GM23338 (cell line): Measurements from ENCODE around the gene JPH3. TPM values are rescaled to one million over a fixed set of nuclear protein-coding genes. Genes with fewer than 3 reads are reported as not detected.
A peak's percentile ranks its signal among the peaks of the same experiment; 100 is the strongest.

Experiments used
- ATAC-seq: fragments of 200-7000 bp; cut with Tn5 transposase; 3 replicates; pipeline ENCODE4 v1.9.1; 2020
- DNase-seq: peaks from one replicate; pipeline ENCODE4 v3.0.0-alpha.2; 2015; ENCODE audit warnings: low spot score
- H2AFZ ChIP-seq: fragments of 200-600 bp; sonication (generic); 2 replicates; pipeline ENCODE4 v1.8.0; 2016; ENCODE audit warnings: antibody characterized with exemption, mild to moderate bottlenecking, moderate library complexity
- H3F3A ChIP-seq: fragments of 200-600 bp; sonication (generic); replicated peaks from 2 replicates; pipeline ENCODE4 v1.8.0; 2017; ENCODE audit warnings: antibody characterized with exemption, mixed run types, low read depth
- H3K27ac ChIP-seq: fragments of 200-600 bp; sonication (generic); 2 replicates; pipeline ENCODE4 v1.6.1; 2016; ENCODE audit warnings: low read depth
- H3K27me3 ChIP-seq: fragments of 200-600 bp; sonication (generic); 2 replicates; pipeline ENCODE4 v1.8.0; 2016; ENCODE audit warnings: mild to moderate bottlenecking, mixed run types, moderate library complexity; ENCODE audit not compliant: insufficient read depth
- H3K36me3 ChIP-seq: fragments of 200-600 bp; sonication (generic); 2 replicates; pipeline ENCODE4 v1.8.0; 2016; ENCODE audit warnings: mild to moderate bottlenecking; ENCODE audit not compliant: insufficient read depth
- H3K4me1 ChIP-seq: fragments of 200-600 bp; sonication (generic); 2 replicates; pipeline ENCODE4 v1.8.0; 2016; ENCODE audit warnings: mild to moderate bottlenecking, moderate library complexity; ENCODE audit not compliant: insufficient read depth
- H3K4me2 ChIP-seq: fragments of 200-600 bp; sonication (generic); 2 replicates; pipeline ENCODE4 v1.7.1; 2017; ENCODE audit warnings: mixed run types
- H3K4me3 ChIP-seq: fragments of 200-600 bp; sonication (generic); 2 replicates; pipeline ENCODE4 v1.6.1; 2016; ENCODE audit warnings: mixed run types
- H3K79me2 ChIP-seq: fragments of 200-600 bp; sonication (generic); replicated peaks from 2 replicates; pipeline ENCODE4 v1.8.0; 2017; ENCODE audit warnings: mild to moderate bottlenecking; ENCODE audit not compliant: insufficient read depth
- H3K9me2 ChIP-seq: fragments of 200-600 bp; sonication (generic); 2 replicates; pipeline ENCODE4 v1.8.0; 2017; ENCODE audit not compliant: insufficient read depth
- H4K20me1 ChIP-seq: fragments of 200-600 bp; sonication (generic); replicated peaks from 2 replicates; pipeline ENCODE4 v1.8.0; 2017; ENCODE audit warnings: mild to moderate bottlenecking; ENCODE audit not compliant: insufficient read depth
- H3K27ac Mint-ChIP-seq: 2 replicates; pipeline ENCODE4 v1.8.0; 2020; ENCODE audit warnings: inconsistent platforms, mild to moderate bottlenecking, moderate library complexity, mixed read lengths
- H3K27me3 Mint-ChIP-seq: 3 replicates; pipeline ENCODE4 v1.8.0; 2022; ENCODE audit warnings: low read depth, mild to moderate bottlenecking, moderate library complexity, mixed read lengths, inconsistent platforms; ENCODE audit not compliant: insufficient read depth, poor library complexity
- H3K36me3 Mint-ChIP-seq: 3 replicates; pipeline ENCODE4 v1.8.0; 2021; ENCODE audit warnings: low read depth, mild to moderate bottlenecking, inconsistent platforms, moderate library complexity, mixed read lengths
- H3K4me1 Mint-ChIP-seq: 3 replicates; pipeline ENCODE4 v1.8.0; 2020; ENCODE audit warnings: mild to moderate bottlenecking, inconsistent platforms, mixed read lengths
- H3K4me3 Mint-ChIP-seq: 3 replicates; pipeline ENCODE4 v1.8.0; 2021; ENCODE audit warnings: moderate library complexity, mild to moderate bottlenecking, inconsistent platforms, mixed read lengths
- H3K9me3 Mint-ChIP-seq: 3 replicates; pipeline ENCODE4 v1.8.0; 2020; ENCODE audit warnings: moderate library complexity, mild to moderate bottlenecking, inconsistent platforms, mixed read lengths
- CREB1 ChIP-seq: fragments of 250-450 bp; sonication (Bioruptor Pico); IDR thresholded peaks from 2 replicates; pipeline ENCODE4 v1.5.0; 2020; ENCODE audit warnings: low read depth, mild to moderate bottlenecking, moderate library complexity
- CTCF ChIP-seq, 2 experiments: fragments of 200-600 bp in 1 of 2; sonication (generic) in 1 of 2; conservative IDR thresholded peaks; 2 replicates each; pipeline versions ENCODE4 v1.5.1 to v1.6.1; 2016 to 2017; ENCODE audit warnings: antibody characterized with exemption in 2 of 2, low read depth in 2 of 2, mild to moderate bottlenecking in 2 of 2, moderate library complexity in 1 of 2
- ETS1 ChIP-seq: IDR thresholded peaks from 2 replicates; pipeline ENCODE4 v1.6.1; 2016; ENCODE audit warnings: antibody characterized with exemption
- EZH2 ChIP-seq: fragments of 200-600 bp; sonication (generic); IDR thresholded peaks from one replicate; pipeline ENCODE4 v1.8.0; 2017; ENCODE audit warnings: antibody characterized with exemption, mild to moderate bottlenecking, low read depth; ENCODE audit not compliant: unreplicated experiment
- EZH2phosphoT487 ChIP-seq: fragments of 200-600 bp; sonication (generic); IDR thresholded peaks from one replicate; pipeline ENCODE4 v1.8.1; 2018; ENCODE audit warnings: antibody characterized with exemption; ENCODE audit not compliant: unreplicated experiment
- JUNB ChIP-seq: IDR thresholded peaks from one replicate; pipeline ENCODE4 v1.6.1; 2016; ENCODE audit warnings: antibody characterized with exemption; ENCODE audit not compliant: unreplicated experiment
- NANOG ChIP-seq: IDR thresholded peaks from 2 replicates; pipeline ENCODE4 v1.6.1; 2016; ENCODE audit warnings: antibody characterized with exemption, borderline replicate concordance
- POLR2AphosphoS5 ChIP-seq: IDR thresholded peaks from 2 replicates; pipeline ENCODE4 v1.6.1; 2016; ENCODE audit warnings: antibody characterized with exemption, low read depth
- REST ChIP-seq: IDR thresholded peaks from one replicate; pipeline ENCODE4 v1.6.1; 2018; ENCODE audit warnings: antibody characterized with exemption; ENCODE audit not compliant: unreplicated experiment
- STAT1 ChIP-seq: IDR thresholded peaks from one replicate; pipeline ENCODE4 v1.6.1; 2016; ENCODE audit warnings: antibody characterized with exemption; ENCODE audit not compliant: unreplicated experiment
- ZNF114 ChIP-seq: fragments of 250-450 bp; sonication (Bioruptor Pico); IDR thresholded peaks from 2 replicates; pipeline ENCODE4 v1.5.0; 2020; ENCODE audit warnings: mild to moderate bottlenecking, moderate library complexity
- ZNF331 ChIP-seq: fragments of 250-450 bp; sonication (Bioruptor Pico); IDR thresholded peaks from 2 replicates; pipeline ENCODE4 v1.5.0; 2020; ENCODE audit warnings: low read depth, mild to moderate bottlenecking, moderate library complexity
- polyA plus RNA-seq: library from polyadenylated mRNA; unstranded; fragments of >200 nt; fragmentation: Nextera tagmentation; extraction: Ambion mirVana; gene quantifications from 2 replicates; pipeline ENCODE4 v1.2.1, GENCODE V29; 2016
- total RNA-seq: library from RNA; depleted of rRNA; stranded (reverse); fragments of >200 nt; shearing (Covaris generic); gene quantifications from 2 replicates; pipeline ENCODE4 v1.2.3, GENCODE V29; 2014

JPH3 gene
- total and polyA plus RNA-seq, 2 experiments from 2014 or later, result 8.4 to 38.3 TPM

- peaks cover 19% of the 10 kb centered on the region for H3K36me3 Mint-ChIP-seq
- peaks cover 4% of the 10 kb centered on the region for H3K4me1 Mint-ChIP-seq
These were observed 45.3 kb downstream of the JPH3 start for GRCh38 chr16:87647431-87648185.

GRCh38 chr16:87648236-87648635, 45.9 kb downstream of the JPH3 start:
- H4K20me1 ChIP-seq, result no peaks in the 10 kb centered on the region; the same call in 1 of the 2 replicates
- no peaks in the 10 kb centered on the region for H3K4me1 ChIP-seq
- H3K27me3 Mint-ChIP-seq, result peaks cover 12% of the 10 kb centered on the region
- H3K4me1 Mint-ChIP-seq, result peaks cover 4% of the 10 kb centered on the region
- no peaks in the 10 kb centered on the region for H3K36me3 ChIP-seq
- H3F3A ChIP-seq, result no peaks in the 10 kb centered on the region
- H2AFZ ChIP-seq, result no peak overlapping the region
- no peak overlapping the region for H3K27ac ChIP-seq
- DNase-seq, result no peak
- peak; percentile 17; the same call in 2 of the 3 replicates for ATAC-seq
- H3K27me3 ChIP-seq, result no peaks in the 10 kb centered on the region
- no peak overlapping the region for H3K4me3 ChIP-seq
- H3K4me3 Mint-ChIP-seq, result no peak overlapping the region
- H3K79me2 ChIP-seq, result 0 out of 2 replicates have a peak, but pooled peaks cover 7% of the 10 kb centered on the region
- no peaks in the 10 kb centered on the region for H3K9me3 Mint-ChIP-seq
- peaks cover 19% of the 10 kb centered on the region for H3K36me3 Mint-ChIP-seq
- peak overlapping the region; percentile 34; the same call in 1 of the 2 replicates for H3K27ac Mint-ChIP-seq
- H3K9me2 ChIP-seq, result no peaks in the 10 kb centered on the region
- no peak overlapping the region for H3K4me2 ChIP-seq
- TF ChIP-seq POLR2AphosphoS5 (no peak), REST (no peak), JUNB (no peak), CTCF (conservative IDR thresholded peaks at IDR 0.05; ENCODE audit: low read depth in 2 of 2) (no peak), ZNF331 (CRISPR knock-in tag) (no peak), NANOG (no peak), EZH2 (no peak), CREB1 (CRISPR knock-in tag) (no peak), ZNF114 (CRISPR knock-in tag) (no peak), STAT1 (no peak), EZH2phosphoT487 (no peak), ETS1 (no peak)

More at GRCh38 chr16:87647431-87648185, 45.3 kb downstream of the JPH3 start:
- no peak overlapping the region for H2AFZ ChIP-seq
- TF ChIP-seq EZH2, result no peak
- TF ChIP-seq ETS1, result no peak
- no peak for TF ChIP-seq ZNF331 (CRISPR knock-in tag)
- no peak for TF ChIP-seq STAT1
- no peak for TF ChIP-seq ZNF114 (CRISPR knock-in tag)
- no peak for TF ChIP-seq JUNB
- no peak for TF ChIP-seq EZH2phosphoT487
- TF ChIP-seq POLR2AphosphoS5, result no peak
- no peaks in the 10 kb centered on the region for H3K9me2 ChIP-seq
- no peaks in the 10 kb centered on the region for H3F3A ChIP-seq
- no peaks in the 10 kb centered on the region for H3K4me1 ChIP-seq
- peaks cover 12% of the 10 kb centered on the region for H3K27me3 Mint-ChIP-seq
- no peaks in the 10 kb centered on the region for H3K9me3 Mint-ChIP-seq
- peak overlapping the region; percentile 34; the same call in 1 of the 2 replicates for H3K27ac Mint-ChIP-seq
- H3K36me3 ChIP-seq, result no peaks in the 10 kb centered on the region
- H3K27ac ChIP-seq, result no peak overlapping the region
- no peak for DNase-seq
- no peak overlapping the region for H3K4me3 Mint-ChIP-seq
- no peak overlapping the region for H3K4me3 ChIP-seq
- H3K4me2 ChIP-seq, result no peak overlapping the region
- peak; percentile 41 for ATAC-seq
- H4K20me1 ChIP-seq, result no peaks in the 10 kb centered on the region; the same call in 1 of the 2 replicates
- H3K27me3 ChIP-seq, result no peaks in the 10 kb centered on the region
- H3K79me2 ChIP-seq, result 0 out of 2 replicates have a peak, but pooled peaks cover 7% of the 10 kb centered on the region
